GM12892 (cell line): ENCODE data around the gene GATB.

Source experiments
- DNase-seq: peaks from one replicate; pipeline ENCODE4 v3.0.0; 2011; ENCODE audit not compliant: insufficient read length
- FAIRE-seq: peaks from 2 replicates; lab custom pipeline; 2011; peaks lifted over from hg19 to GRCh38; lab: Jason Lieb, UNC
- POLR2A ChIP-seq: IDR thresholded peaks from 2 replicates; pipeline ENCODE4 v1.6.1; 2011; ENCODE audit warnings: low read depth, low read length, control low read depth
- POLR2AphosphoS5 ChIP-seq: IDR thresholded peaks from 2 replicates; pipeline ENCODE4 v1.6.1; 2011; ENCODE audit warnings: low read depth, low read length, control low read depth
- TAF1 ChIP-seq: IDR thresholded peaks from 2 replicates; pipeline ENCODE4 v1.6.1; 2011; ENCODE audit warnings: low read depth, mild to moderate bottlenecking, control low read depth, low read length, borderline replicate concordance

Gene GATB

DNA sequence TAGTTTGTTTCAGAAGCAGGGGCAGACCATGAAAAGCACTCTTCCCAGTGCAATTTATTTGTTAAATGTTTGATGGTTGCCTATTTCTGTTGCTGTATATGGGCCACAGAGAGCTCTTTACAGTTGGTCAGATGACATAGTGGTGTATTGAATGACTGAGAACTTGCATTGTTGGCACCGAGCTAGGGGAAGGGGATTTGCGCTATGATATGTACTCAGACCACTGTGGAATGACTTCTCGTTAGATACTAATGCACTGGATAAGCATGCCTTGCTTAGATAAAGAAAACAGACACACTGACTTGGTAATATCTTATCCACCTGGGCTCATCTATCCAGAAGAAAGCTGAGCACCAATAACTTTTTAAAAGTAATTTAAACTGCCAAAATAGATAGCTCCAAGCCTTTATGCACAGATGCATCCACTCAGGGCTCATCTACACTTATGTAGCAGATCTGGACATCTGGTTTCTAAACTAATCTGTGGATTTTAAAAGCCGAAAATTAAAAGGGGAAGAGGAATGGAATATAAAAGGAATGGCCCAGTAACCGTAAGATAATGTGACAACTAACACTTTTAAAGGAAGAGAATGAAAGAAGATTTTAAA, 132.7 kb downstream of the GATB start:
- TF ChIP-seq POLR2A (no peak), POLR2AphosphoS5 (no peak), TAF1 (no peak)
- DNase-seq (no peak), FAIRE-seq (no peak)

GRCh38 chr4:151627491-151627890, 133.3 kb downstream of the GATB start:
- DNase-seq, result no peak
- FAIRE-seq, result no peak
- TF ChIP-seq POLR2A, result no peak
- no peak for TF ChIP-seq TAF1
- no peak for TF ChIP-seq POLR2AphosphoS5

- FAIRE-seq, result no peak
- no peak for DNase-seq
- no peak for TF ChIP-seq TAF1
- TF ChIP-seq POLR2A, result no peak
- TF ChIP-seq POLR2AphosphoS5, result no peak
Measured at GRCh38 chr4:151626751-151627150, 134.1 kb downstream of the GATB start.

DNA sequence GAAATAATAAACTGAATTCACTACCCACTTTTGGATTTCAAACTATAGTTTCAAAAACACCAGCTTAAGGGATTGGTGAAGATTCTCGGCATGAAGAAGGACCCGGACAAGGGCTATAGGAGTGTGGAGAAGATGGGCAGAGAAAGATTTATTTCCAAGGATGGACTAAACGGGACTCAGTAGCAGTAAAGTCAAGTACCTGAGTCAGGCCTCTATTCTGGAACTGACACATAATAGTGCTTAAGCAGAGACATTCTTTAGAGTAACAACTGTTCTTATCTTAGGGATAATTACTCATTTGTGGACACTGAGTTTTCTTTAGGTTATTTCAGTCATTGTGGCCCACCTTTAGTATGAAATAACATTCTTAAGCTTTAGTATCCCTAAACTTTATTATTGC, 134.6 kb downstream of the GATB start:
- no peak for DNase-seq
- FAIRE-seq, result no peak
- TF ChIP-seq POLR2A, result no peak
- TF ChIP-seq TAF1, result no peak
- no peak for TF ChIP-seq POLR2AphosphoS5

GRCh38 chr4:151624626-151625565, 135.9 kb downstream of the GATB start:
- FAIRE-seq (no peak), DNase-seq (no peak)
- TF ChIP-seq TAF1, result no peak
- no peak for TF ChIP-seq POLR2A
- TF ChIP-seq POLR2AphosphoS5, result no peak
